NOMO-1 treated with dmso at 0.1 percent for 144 hours (cell line): ENCODE data around the gene SPAG16.

ENCODE experiments used
- DNase-seq: peaks from one replicate; lab custom pipeline; 2025; ENCODE audit not compliant: unreplicated experiment; lab: John Stamatoyannopoulos, UW

The SPAG16 gene

DNA sequence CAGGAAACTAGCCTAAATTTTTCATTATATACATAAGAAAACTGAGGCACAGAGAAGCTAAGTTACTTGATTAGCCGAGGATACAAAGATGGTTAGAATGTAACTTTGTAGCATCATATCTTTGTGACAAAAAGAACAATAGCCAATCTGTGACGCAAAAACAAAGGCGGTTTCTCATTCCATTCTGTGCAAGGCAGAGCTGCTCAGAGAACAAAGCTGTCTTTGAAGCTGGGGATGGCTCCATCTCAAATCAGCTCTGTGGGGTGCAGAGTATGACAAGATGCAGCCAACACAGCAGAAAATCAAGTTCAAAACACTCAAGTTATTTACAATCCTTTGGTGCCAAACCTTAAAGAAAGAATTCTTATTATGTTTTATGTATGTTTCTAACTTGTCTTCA, 1044.7 kb downstream of the SPAG16 start:
- DNase-seq, result no peak

DNA sequence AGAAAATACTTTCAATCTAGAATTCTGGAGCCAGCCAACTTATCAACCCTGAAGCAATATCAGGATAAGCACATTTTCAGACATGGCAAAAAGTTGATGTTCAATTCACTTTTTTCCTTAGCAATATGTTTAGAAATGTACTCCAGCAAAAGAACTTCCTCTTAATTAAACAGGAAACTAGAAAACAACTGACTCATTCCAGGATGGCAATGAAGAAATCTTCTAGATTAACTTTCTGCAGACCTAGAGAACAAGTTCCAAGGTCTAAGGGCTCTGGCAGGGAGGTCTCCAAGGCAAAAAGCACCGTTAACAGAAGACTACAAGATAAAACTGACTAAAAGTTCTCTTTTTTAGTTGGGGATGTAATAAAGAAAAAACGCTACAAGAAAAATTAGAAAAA, 1057.4 kb downstream of the SPAG16 start:
- DNase-seq, result no peak

DNA sequence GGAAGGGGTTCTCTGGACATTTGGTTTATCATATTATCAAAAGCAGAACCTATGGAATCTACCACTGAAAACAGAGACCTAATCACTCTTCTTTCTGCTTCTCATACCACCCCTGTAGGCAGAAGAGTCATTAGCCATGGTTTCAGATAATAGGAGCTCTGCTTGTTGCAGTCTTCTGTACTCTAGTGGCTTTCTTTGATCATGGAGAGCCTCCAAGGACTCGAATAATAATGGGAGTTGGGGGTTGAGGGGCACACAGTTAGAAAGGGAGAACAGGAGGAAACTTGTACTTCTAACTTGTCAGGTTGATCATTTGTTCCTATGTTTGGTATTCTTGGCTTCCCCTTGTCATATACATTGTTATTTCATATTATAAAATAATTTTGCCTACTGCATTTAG, 1074.2 kb downstream of the SPAG16 start:
- no peak for DNase-seq

DNA sequence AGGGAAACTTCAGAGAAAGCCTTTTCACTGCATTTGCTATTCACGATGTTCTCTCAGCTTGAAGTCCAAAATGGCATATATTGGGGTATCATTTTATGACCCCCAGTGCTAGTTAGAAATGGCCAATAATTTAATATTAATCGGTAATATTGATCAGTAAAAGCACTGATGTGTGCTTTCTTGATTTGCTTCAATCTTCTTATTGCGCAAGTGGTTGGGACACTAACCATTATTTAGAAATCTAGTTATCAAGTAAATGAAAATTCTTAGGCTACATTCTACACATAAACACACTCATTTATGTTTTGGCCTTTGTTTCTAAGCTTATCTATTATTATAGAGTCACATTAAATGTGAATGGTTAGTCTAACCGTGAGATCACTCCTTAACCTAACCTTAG, 1076.9 kb downstream of the SPAG16 start:
- no peak for DNase-seq

- DNase-seq, result no peak
Observed at GRCh38 chr2:214365549-214365948, 1081.3 kb downstream of the SPAG16 start.

GRCh38 chr2:214367171-214367570, 1082.9 kb downstream of the SPAG16 start:
- no peak for DNase-seq

GRCh38 chr2:214376618-214377285, 1092.5 kb downstream of the SPAG16 start:
- no peak for DNase-seq

GRCh38 chr2:214377286-214377624, 1093.0 kb downstream of the SPAG16 start:
- DNase-seq, result no peak

GRCh38 chr2:214378455-214379103, 1094.3 kb downstream of the SPAG16 start:
- DNase-seq, result no peak

- DNase-seq, result no peak
Observed at GRCh38 chr2:214379227-214379626, 1095.0 kb downstream of the SPAG16 start.

- no peak for DNase-seq
Observed at GRCh38 chr2:214380681-214381080, 1096.4 kb downstream of the SPAG16 start.

DNA sequence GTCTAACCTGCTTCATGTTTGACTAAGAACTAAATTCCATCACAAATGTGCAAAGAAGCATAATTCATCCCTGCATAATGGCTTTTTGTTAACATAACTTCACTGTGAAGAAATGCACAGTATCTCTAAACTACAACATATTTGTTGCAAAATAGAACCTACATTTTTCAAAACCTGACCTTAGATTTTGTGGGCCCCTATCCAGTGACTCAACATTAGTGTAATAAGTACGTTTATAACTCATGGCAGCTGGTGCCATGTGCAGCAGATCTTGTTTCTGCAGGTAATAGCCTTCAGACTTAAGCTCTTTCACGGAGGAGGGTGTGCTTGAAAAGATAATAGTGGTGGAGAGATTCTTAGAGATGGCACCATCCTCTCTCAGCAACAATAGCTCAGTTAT, 1098.0 kb downstream of the SPAG16 start:
- no peak for DNase-seq

DNA sequence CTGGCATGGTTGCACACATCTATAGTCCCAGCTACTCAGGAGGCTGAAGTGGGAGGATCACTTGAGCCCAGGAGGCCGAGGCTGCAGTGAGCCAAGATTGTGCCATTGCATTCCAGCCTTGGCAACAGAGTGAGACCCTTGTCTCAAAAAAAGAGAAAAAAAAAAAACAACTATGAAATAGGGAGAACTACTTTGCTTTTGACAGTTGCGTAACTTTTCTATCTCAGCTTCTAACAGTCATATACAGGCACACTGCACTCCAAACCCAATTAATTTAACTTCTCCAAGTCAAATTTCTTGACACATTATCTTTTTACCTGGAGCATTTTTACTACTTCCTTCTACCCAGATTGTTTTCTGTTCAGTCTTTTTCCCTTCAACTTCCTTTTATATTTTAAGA, 1102.5 kb downstream of the SPAG16 start:
- DNase-seq, result no peak

GRCh38 chr2:214389334-214389733, 1105.1 kb downstream of the SPAG16 start:
- DNase-seq, result no peak

DNA sequence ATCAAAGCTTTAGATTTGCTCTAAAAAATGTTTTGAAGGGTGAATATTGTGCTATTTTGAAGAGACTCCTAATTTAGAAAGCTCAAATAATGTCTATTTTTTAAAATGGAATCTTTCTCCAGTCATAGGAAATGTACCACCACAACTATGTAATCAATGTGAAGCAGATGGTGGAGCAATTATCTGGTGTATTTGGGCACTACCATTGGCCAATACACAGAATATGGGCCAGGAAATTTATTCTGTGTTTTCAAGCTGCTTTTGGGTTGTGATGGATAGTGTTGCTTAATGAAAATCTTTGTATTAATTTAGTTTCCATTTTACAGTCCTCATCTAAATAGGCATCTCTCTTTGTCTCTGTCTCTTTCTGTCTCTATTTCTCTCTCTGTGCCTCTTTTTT, 1109.5 kb downstream of the SPAG16 start:
- DNase-seq, result no peak

DNA sequence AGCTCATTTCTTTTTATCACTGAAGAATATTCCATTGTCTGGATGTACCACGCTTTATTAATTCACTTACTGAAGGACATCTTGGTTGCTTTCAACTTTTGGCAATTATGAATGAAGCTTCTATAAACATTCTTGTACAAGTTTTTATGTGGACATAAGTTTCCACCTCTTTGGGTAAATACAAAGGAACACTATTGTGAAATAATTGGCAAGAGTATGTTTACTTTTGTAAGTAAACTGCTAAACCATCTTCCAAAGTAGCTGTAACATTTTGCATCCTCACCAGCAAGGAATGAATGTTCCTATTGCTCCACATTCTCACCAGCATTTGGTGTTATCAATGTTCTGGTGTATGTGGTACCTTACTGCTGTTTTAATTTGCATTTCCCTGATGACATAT, 1110.8 kb downstream of the SPAG16 start:
- DNase-seq, result no peak

GRCh38 chr2:214401580-214401979, 1117.3 kb downstream of the SPAG16 start:
- no peak for DNase-seq

DNA sequence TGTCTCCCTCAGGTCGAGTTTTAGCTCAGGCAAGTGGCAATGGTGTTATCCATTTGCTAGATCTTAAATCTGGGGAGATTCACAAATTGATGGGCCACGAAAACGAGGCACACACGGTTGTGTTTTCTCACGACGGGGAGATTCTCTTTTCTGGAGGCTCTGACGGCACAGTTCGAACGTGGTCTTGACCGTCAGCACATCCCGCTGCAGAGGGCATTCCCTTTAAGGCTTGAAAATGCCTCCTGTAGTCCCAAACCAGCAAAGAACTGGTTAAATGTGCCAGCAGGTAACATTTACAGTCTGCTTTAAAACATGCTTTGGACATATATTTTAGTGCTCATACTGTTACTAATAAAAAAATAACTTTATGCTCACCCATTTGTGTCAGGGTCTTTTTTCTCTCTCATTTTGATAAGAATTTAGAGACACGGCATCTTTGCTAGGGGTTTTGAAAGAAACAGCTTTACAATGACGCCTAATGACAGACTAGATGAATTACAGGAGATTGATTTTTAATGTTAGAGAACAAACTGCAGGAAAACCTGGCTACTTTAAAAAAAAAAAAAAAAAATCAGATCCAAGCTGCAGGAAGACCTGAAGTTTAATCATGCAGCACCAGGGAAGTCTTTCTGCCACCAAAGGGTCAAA, 1126.0 kb downstream of the SPAG16 start:
- no peak for DNase-seq

GRCh38 chr2:214410918-214411554, 1126.8 kb downstream of the SPAG16 start, which contains the start of gene VWC2L:
TSS of gene VWC2L (plus strand) at chr2:214411054. CDS start at chr2:214414194, 3,140 bp downstream.
- DNase-seq, result peak; percentile 15

- DNase-seq, result no peak
Observed at GRCh38 chr2:214412679-214413078, 1128.4 kb downstream of the SPAG16 start.

DNA sequence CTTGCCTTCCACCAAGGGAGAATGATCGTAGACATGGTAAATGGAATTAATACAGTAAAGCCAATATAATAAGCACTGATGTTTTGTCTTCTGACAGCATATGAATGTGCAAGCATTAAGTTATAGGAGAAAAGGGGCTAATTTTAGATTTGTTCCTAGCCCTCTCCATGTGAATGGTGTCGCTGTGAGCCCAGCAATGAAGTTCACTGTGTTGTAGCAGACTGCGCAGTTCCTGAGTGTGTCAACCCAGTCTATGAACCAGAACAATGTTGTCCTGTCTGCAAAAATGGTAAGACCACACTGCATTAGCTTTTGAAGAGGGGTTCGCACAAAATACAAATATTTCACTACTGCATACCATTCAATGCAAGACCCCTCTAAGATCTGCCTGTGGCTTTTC, 1152.2 kb downstream of the SPAG16 start:
- DNase-seq, result no peak
